ENCODE results near the gene CPPED1.

- no peak for TF ChIP-seq POLR2AphosphoS5 (IDR thresholded peaks at IDR 0.05)
- TF ChIP-seq CTCF (IDR thresholded peaks at IDR 0.05) = no peak
- no peak for TF ChIP-seq POLR2A (IDR thresholded peaks at IDR 0.05)
- TF ChIP-seq EP300 (IDR thresholded peaks at IDR 0.05; ENCODE audit: low read depth) = no peak
Observed at GRCh38 chr16:12697437-12697836, 106.2 kb downstream of the CPPED1 start.

Measured in transverse colon (tissue), 4 donors.